Coronary artery (tissue), 2 donors: ENCODE measurements around the gene PHYKPL.

ENCODE experiments used
- DNase-seq: peaks from one replicate; pipeline ENCODE4 v3.0.0-alpha.2; 2017; ENCODE audit warnings: low spot score
- H3K27ac ChIP-seq, 2 donors: fragments of 200-600 bp; sonication (generic); one replicate each; pipeline ENCODE4 v1.5.1; 2016 to 2019
- H3K4me3 ChIP-seq: fragments of 200-600 bp; sonication (generic); 2 replicates; pipeline ENCODE4 v1.5.1; 2016; ENCODE audit warnings: mild to moderate bottlenecking, moderate library complexity
- TF ChIP-seq, protein P1 (sequence below): fragments of 200-600 bp; sonication (generic); IDR thresholded peaks from one replicate; pipeline ENCODE4 v1.5.1; 2019; ENCODE audit warnings: antibody characterized with exemption

The PHYKPL gene

GRCh38 chr5:178207183-178207916 is 25.3 kb downstream of the PHYKPL start:
- DNase-seq, result peak; percentile 62
- TF ChIP-seq, protein P1, sequence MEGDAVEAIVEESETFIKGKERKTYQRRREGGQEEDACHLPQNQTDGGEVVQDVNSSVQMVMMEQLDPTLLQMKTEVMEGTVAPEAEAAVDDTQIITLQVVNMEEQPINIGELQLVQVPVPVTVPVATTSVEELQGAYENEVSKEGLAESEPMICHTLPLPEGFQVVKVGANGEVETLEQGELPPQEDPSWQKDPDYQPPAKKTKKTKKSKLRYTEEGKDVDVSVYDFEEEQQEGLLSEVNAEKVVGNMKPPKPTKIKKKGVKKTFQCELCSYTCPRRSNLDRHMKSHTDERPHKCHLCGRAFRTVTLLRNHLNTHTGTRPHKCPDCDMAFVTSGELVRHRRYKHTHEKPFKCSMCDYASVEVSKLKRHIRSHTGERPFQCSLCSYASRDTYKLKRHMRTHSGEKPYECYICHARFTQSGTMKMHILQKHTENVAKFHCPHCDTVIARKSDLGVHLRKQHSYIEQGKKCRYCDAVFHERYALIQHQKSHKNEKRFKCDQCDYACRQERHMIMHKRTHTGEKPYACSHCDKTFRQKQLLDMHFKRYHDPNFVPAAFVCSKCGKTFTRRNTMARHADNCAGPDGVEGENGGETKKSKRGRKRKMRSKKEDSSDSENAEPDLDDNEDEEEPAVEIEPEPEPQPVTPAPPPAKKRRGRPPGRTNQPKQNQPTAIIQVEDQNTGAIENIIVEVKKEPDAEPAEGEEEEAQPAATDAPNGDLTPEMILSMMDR, result no peak
- H3K4me3 ChIP-seq, result no peak overlapping the region
- no peak overlapping the region for H3K27ac ChIP-seq

- DNase-seq, result peak; percentile 63
- TF ChIP-seq, protein P1, result no peak
- Histone ChIP-seq H3K4me3 (peak overlapping the region; percentile 97), H3K27ac (peak overlapping the region; percentile 8 to 24)
Measured at GRCh38 chr5:178206166-178207101, 26.2 kb downstream of the PHYKPL start.

DNA sequence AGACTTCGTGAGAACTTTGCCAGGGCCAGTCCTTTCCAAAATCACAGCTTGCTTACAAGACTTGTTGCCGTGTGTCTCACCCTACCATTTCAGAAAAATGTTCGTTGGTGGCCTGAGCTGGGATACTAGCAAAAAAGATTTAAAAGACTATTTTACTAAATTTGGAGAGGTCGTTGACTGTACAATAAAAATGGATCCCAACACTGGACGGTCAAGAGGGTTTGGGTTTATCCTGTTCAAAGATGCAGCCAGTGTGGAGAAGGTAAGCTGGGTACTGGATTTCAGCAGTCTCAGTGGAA is 26.9 kb downstream of the PHYKPL start:
- Histone ChIP-seq H3K27ac (peak overlapping the region; percentile 83 to 90), H3K4me3 (peak overlapping the region; percentile 97)
- no peak for DNase-seq
- TF ChIP-seq, protein P1, result no peak

DNA sequence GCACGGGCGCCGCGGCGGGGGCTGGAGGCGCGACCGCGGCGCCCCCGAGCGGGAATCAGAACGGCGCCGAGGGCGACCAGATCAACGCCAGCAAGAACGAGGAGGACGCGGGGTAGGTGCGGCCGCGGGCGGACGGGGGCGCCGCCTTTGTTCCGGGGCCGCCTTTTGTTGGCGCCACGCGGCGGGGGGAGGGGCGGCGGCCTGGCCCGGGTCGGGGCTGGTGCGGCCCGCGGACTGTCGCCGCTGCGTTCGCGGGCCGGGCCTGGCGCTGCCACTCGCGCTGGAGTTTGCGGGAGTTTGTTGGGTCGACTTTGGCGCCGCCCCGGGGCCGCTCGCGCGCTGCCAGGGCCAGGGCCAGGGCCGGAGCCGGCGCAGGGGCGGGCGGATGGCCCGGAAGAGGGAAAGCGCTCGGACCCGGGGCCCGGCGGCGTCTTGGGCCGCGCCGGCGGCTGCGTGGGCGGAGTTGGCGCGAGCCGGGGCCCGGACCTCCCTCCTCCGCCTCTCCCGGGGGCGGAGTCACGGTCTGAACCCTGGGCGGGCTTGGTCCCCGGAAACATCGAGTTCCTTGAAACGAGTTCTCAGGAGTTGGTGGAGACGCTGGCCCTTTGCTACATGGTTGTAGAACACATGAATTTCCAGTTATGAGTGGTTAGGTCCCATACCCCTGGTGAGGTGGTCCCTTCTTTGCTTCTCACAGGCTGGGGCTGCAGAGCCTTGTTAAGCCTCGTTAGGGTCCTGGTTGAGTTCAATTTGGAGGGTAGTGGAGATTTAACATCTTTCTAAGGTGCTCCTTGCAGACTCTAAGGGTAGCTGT is 27.5 kb downstream of the PHYKPL start:
- TF ChIP-seq, protein P1, result no peak
- peak; percentile 85 for DNase-seq
- Histone ChIP-seq H3K27ac (peak overlapping the region; percentile 83 to 90), H3K4me3 (peak overlapping the region; percentile 97)

DNA sequence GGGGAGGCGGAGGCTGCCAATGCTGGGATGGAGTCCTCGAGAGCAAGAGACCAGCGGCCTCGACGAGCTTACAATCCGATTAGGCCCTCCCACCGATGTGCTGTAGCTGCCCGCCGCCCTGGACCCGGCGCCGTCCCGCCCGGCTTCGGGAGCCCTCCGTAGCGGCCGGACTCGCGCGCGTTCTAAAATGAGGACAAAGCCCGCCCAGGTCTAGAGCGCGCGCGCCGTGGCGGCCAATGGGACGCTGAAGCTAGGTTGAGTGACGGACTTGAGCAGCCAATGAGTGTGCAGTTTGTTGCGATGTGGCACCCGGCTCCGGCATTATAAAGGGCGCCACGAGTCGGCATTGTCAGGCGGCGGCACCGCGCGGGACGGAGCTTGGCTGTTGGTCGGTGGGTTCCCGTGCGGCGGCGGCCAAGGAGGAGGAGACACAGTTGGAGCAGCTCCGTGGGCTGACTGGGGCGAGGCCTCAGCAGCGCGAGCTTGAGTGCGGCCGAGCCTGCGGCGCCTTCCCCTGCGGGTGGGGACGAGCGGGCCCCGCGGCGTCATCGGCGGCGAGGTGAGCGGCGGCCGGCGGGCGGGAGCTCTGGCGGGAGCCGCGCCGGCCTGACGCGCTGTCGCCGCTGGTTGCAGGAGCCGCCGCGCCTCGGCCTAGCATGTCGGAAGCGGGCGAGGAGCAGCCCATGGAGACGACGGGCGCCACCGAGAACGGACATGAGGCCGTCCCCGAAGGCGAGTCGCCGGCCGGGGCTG is 28.2 kb downstream of the PHYKPL start, which contains the start of gene HNRNPAB:
Gene HNRNPAB, plus strand, starts transcription at position 352 of the 753 bp plus-strand sequence. Its CDS starts 305 bp downstream, at position 657.
- peak; percentile 97 for DNase-seq
- TF ChIP-seq, protein P1, result no peak
- Histone ChIP-seq H3K27ac (peak within 1 kb of the TSS; percentile 83 to 90), H3K4me3 (peak within 1 kb of the TSS; percentile 97)

GRCh38 chr5:178203670-178204181 is 28.9 kb downstream of the PHYKPL start:
- no peak for DNase-seq
- Histone ChIP-seq H3K27ac (peak overlapping the region in 1 of 2 donors; percentile 90), H3K4me3 (peak overlapping the region; percentile 97)
- TF ChIP-seq, protein P1, result no peak
